ENCODE results near the gene STX10.

DNA sequence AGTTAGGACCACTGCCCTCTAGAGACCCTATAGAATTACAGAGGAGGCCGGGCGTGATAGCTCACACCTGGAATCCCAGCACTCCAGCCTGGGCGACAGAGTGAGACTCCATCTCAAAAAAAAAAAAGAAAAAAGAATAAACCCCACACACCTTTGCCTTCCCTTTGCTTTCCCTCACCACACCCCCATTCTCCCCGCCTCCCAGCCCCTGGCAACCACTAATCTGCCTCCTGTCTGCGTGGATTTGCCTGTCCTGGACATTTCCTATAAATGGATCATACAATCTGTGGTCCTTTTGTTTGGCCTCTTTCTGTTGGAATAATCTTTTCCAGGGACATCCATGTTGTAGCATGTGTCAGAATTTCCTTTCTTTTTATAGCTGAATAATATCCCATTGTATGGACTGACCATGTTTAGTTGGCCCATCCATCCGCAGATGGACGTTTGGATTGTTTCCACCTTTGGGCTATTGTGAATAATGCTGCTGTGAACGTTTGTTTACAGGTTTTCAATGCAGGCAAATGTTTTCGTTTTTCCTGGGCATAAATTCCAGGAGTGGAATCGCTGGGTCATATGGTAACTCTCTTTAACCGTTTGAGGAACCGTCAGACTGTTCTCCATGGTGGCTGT is 16.8 kb downstream of the STX10 start:
- no peak for TF ChIP-seq POLR2A (IDR thresholded peaks at IDR 0.05)
- TF ChIP-seq, protein P1, sequence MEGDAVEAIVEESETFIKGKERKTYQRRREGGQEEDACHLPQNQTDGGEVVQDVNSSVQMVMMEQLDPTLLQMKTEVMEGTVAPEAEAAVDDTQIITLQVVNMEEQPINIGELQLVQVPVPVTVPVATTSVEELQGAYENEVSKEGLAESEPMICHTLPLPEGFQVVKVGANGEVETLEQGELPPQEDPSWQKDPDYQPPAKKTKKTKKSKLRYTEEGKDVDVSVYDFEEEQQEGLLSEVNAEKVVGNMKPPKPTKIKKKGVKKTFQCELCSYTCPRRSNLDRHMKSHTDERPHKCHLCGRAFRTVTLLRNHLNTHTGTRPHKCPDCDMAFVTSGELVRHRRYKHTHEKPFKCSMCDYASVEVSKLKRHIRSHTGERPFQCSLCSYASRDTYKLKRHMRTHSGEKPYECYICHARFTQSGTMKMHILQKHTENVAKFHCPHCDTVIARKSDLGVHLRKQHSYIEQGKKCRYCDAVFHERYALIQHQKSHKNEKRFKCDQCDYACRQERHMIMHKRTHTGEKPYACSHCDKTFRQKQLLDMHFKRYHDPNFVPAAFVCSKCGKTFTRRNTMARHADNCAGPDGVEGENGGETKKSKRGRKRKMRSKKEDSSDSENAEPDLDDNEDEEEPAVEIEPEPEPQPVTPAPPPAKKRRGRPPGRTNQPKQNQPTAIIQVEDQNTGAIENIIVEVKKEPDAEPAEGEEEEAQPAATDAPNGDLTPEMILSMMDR (IDR thresholded peaks at IDR 0.05): no peak

Measured in tibial nerve (tissue), 3 donors.